ENCODE results near the gene ZIK1.

The ZIK1 gene

DNA sequence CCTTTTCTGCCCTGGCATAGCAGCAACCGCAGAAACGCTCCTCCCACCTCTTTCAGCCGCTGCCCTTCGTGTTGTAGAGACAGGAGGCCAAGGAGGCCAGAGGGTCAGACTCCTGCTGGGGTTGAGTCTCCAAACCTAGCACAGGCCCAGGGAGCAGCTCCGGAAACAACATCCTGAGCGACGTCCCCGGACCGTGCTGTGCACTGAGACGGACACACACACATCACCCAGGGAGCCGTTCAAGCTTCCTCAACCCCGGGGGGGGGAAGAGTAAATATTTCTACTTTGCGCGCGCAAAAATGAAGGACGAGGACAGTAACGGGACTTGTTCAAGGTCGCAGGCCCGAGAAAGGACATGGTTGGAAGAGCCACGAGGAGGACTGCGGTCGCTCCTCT, 24.9 kb upstream of the ZIK1 start:
- DNase-seq (ENCODE audit: low spot score), result peak; percentile 45
- TF ChIP-seq CTCF (IDR thresholded peaks at IDR 0.05; ENCODE audit: extremely low read depth, missing control alignments), result no peak

GRCh38 chr19:57559404-57560025, 24.4 kb upstream of the ZIK1 start, which contains the start of gene ZNF550:
Gene ZNF550 (minus strand): TSS chr19:57559863. CDS start chr19:57559682, 181 bp downstream.
- peak; percentile 91 for DNase-seq (ENCODE audit: low spot score)
- no peak for TF ChIP-seq CTCF (IDR thresholded peaks at IDR 0.05; ENCODE audit: extremely low read depth, missing control alignments)

DNA sequence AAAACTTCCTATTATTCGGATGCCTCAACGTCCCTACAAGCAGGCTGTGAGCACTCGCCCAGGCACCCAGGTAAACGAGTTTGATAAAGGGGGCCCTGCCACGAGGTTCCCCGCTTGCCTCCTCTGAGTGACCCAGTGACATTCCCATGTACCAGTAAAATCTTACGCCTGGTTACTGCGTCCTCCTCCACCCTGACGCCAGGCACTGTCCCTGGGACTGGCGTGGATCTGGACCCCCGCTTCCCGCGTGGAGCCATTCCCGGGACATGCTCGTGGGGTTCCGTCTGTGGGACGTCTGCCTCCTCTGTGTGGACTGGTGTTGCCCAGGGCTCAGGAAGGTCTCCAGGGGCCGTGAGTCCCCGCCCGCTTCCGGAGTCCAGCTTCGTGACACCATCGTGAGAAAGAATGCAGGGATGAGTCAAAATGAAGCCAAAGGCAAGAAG, 23.9 kb upstream of the ZIK1 start:
- TF ChIP-seq CTCF (IDR thresholded peaks at IDR 0.05; ENCODE audit: extremely low read depth, missing control alignments), result no peak
- DNase-seq (ENCODE audit: low spot score), result no peak

DNA sequence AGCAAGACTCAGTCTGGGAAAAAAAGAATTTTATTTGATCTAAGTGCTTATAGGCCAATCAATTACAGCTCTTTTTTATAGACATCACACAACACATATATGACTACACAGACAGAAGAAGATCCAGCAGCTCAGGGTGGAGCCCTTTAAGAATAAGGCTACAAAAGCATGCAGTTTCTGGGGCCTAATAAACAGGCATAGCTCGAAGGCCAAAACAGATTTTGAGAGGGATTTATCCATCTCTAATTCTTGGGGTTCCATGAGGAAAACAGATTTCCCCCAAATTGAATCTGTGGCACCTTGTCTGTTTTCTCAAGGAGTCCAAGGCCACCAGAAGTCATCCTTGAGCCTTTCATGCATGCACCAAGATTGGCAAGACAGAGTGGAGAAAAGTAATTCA, 20.4 kb upstream of the ZIK1 start:
- DNase-seq (ENCODE audit: low spot score), result no peak
- TF ChIP-seq CTCF (IDR thresholded peaks at IDR 0.05; ENCODE audit: extremely low read depth, missing control alignments), result no peak

DNA sequence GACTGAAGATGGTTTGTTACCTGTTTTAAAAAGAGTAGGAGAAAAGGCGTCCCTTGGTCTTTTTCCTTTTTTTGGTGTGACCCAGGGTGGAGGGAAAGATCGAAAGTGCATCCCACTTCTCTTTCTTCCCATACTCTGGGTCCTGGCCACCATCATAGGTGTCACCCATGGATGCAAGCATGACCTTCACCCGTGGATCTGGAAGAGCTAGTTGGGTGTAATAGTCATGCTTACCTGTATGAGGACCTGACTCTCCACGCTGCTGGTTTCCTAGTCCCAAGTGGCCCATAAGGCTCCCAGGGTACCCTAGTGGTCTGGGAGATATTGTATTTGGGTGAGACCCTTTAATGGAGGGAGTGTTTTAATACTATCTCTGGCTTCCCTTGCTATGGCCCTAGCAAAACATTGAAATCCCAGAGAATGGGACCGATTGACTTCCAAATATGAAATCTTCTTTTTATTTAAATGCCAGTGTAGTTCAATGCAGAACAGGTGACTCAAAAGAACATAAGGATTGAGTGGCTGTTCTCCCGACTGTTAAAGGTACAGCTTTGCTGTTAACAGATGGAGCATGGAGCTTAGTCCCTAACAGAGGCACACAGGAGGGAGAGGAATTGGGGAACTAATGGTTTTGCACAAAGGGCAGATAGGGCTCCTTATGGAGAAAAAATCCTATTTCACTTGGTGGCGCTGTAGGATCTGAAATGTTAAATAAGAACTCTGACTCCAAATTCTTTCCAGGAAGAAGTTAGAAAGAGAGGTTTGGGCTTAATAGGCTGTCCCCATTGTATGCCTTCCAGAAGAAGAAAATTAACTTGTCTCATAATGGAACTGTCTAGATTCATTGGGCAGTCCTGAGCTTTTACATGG, 17.3 kb upstream of the ZIK1 start:
- DNase-seq (ENCODE audit: low spot score), result no peak
- TF ChIP-seq CTCF (IDR thresholded peaks at IDR 0.05; ENCODE audit: extremely low read depth, missing control alignments), result no peak

GRCh38 chr19:57570707-57571106, 13.2 kb upstream of the ZIK1 start:
- no peak for DNase-seq (ENCODE audit: low spot score)
- TF ChIP-seq CTCF (IDR thresholded peaks at IDR 0.05; ENCODE audit: extremely low read depth, missing control alignments), result no peak

DNA sequence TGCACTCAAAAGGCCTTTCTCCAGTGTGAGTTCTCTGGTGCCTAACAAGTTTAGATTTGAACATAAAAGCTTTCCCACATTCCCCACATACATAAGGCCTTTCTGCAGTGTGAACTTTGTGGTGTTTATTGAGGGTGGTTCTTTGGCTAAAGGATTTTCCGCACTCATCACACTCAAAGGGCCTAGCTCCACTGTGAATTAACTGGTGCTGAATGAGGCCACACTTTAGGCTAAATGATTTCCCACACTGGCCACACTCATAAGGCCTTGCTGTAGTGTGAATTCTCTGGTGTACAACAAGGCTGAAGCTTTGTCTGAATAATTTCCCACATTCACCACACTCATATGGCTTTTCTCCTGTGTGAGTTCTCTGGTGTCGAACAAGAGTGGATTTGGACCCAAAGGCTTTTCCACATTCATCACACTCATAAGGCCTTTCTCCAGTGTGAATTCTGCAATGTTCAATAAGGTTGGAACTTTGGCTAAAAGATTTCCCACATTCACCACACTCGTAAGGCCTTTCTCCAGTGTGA, 11.5 kb upstream of the ZIK1 start:
- TF ChIP-seq CTCF (IDR thresholded peaks at IDR 0.05; ENCODE audit: extremely low read depth, missing control alignments), result no peak
- no peak for DNase-seq (ENCODE audit: low spot score)
